Neuronal stem cell (in vitro differentiated cells): Measurements from ENCODE around the gene PRR5.

Experiments used
- DNase-seq: peaks from one replicate; pipeline ENCODE4 v3.0.0-alpha.2; 2013; ENCODE audit warnings: low spot score
- H2AFZ ChIP-seq: one replicate; pipeline ENCODE4 v1.6.1; 2013; ENCODE audit warnings: mild to moderate bottlenecking, low read length, inconsistent platforms
- H2AK5ac ChIP-seq: 2 replicates; pipeline ENCODE4 v1.6.1; 2013; ENCODE audit warnings: low read depth, mild to moderate bottlenecking, inconsistent platforms, low read length, moderate library complexity, mixed read lengths
- H2BK120ac ChIP-seq: 2 replicates; pipeline ENCODE4 v1.6.1; 2013; ENCODE audit warnings: low read depth, mild to moderate bottlenecking, inconsistent platforms, low read length, moderate library complexity, mixed read lengths
- H2BK12ac ChIP-seq: one replicate; pipeline ENCODE4 v1.6.1; 2013; ENCODE audit warnings: low read length, inconsistent platforms
- H2BK15ac ChIP-seq: 2 replicates; pipeline ENCODE4 v1.6.1; 2013; ENCODE audit warnings: mild to moderate bottlenecking, low read length, inconsistent platforms, mixed read lengths
- H2BK5ac ChIP-seq: one replicate; pipeline ENCODE4 v1.6.1; 2013; ENCODE audit warnings: inconsistent platforms, mild to moderate bottlenecking, low read length, moderate library complexity
- H3K14ac ChIP-seq: one replicate; pipeline ENCODE4 v1.6.1; 2013; ENCODE audit warnings: low read length, inconsistent platforms
- H3K18ac ChIP-seq: 2 replicates; pipeline ENCODE4 v1.6.1; 2013; ENCODE audit warnings: low read length, inconsistent platforms
- H3K23ac ChIP-seq: 2 replicates; pipeline ENCODE4 v1.6.1; 2013; ENCODE audit warnings: low read depth, mild to moderate bottlenecking, mixed read lengths, low read length, inconsistent platforms; ENCODE audit not compliant: poor library complexity
- H3K27ac ChIP-seq: replicated peaks from 3 replicates; pipeline ENCODE4 v1.5.1; 2013; ENCODE audit warnings: low read length, inconsistent platforms
- H3K27me3 ChIP-seq, 3 experiments: 2 replicates each; pipeline ENCODE4 v1.6.1; 2013; ENCODE audit warnings: low read length in 3 of 3, mild to moderate bottlenecking in 2 of 3, inconsistent platforms in 1 of 3, low read depth in 1 of 3, mixed read lengths in 1 of 3, moderate library complexity in 1 of 3; ENCODE audit not compliant: control insufficient read depth in 3 of 3, insufficient read depth in 3 of 3
- H3K36me3 ChIP-seq, 2 donors: replicated peaks in 1 of 2; 2 replicates each; pipeline ENCODE4 v1.6.1; 2013; ENCODE audit warnings: low read length in 2 of 2; ENCODE audit not compliant: control insufficient read depth in 2 of 2, insufficient read depth in 2 of 2
- H3K4ac ChIP-seq: 2 replicates; pipeline ENCODE4 v1.6.1; 2013; ENCODE audit warnings: inconsistent platforms, mild to moderate bottlenecking, low read length, moderate library complexity
- H3K4me1 ChIP-seq, 2 donors: 1 replicate in 1 of 2; 2 replicates in 1 of 2; pipeline ENCODE4 v1.6.1; 2013; ENCODE audit warnings: low read length in 2 of 2, low read depth in 1 of 2; ENCODE audit not compliant: control insufficient read depth in 2 of 2, insufficient read depth in 1 of 2
- H3K4me2 ChIP-seq: one replicate; pipeline ENCODE4 v1.6.1; 2013; ENCODE audit warnings: mild to moderate bottlenecking, low read length, inconsistent platforms; ENCODE audit not compliant: insufficient read depth, poor library complexity, severe bottlenecking
- H3K4me3 ChIP-seq, 2 donors: 2 replicates each; pipeline ENCODE4 v1.5.1; 2013; ENCODE audit warnings: low read length in 2 of 2, mild to moderate bottlenecking in 2 of 2, inconsistent platforms in 1 of 2, moderate library complexity in 1 of 2
- H3K79me1 ChIP-seq: one replicate; pipeline ENCODE4 v1.6.1; 2013; ENCODE audit warnings: low read depth, mild to moderate bottlenecking, inconsistent platforms, low read length, moderate library complexity
- H3K9ac ChIP-seq: one replicate; pipeline ENCODE4 v1.6.1; 2013; ENCODE audit warnings: mild to moderate bottlenecking, low read depth, low read length, inconsistent platforms; ENCODE audit not compliant: poor library complexity
- H3K9me3 ChIP-seq, 2 donors: replicated peaks in 1 of 2; 2 replicates each; pipeline versions ENCODE3 to v1.6.1; 2013; ENCODE audit warnings: low read length in 2 of 2, mild to moderate bottlenecking in 2 of 2, inconsistent platforms in 1 of 2, low read depth in 1 of 2, mixed read lengths in 1 of 2, moderate library complexity in 1 of 2; ENCODE audit not compliant: control insufficient read depth in 2 of 2, insufficient read depth in 1 of 2
- H4K8ac ChIP-seq: one replicate; pipeline ENCODE4 v1.6.1; 2013; ENCODE audit warnings: low read depth, mild to moderate bottlenecking, inconsistent platforms, low read length, moderate library complexity
- H4K91ac ChIP-seq: one replicate; pipeline ENCODE4 v1.6.1; 2013; ENCODE audit warnings: low read length, low read depth, mild to moderate bottlenecking, inconsistent platforms; ENCODE audit not compliant: poor library complexity
- WGBS, 2 donors: extraction: QIAGEN DNeasy Blood & Tissue Kit; methylation state at CpG; one replicate each; pipeline ENCODE4 v1.1.7; 2013; ENCODE audit warnings: missing lambda C conversion rate in 2 of 2, mixed read lengths in 1 of 2; ENCODE audit not compliant: insufficient read length in 2 of 2, insufficient replicate concordance in 1 of 2; ENCODE audit errors: extremely low coverage in 2 of 2; 5-methylcytosine and 5-hydroxymethylcytosine counted together

The PRR5 gene

GRCh38 chr22:44753189-44754042 lies 51.4 kb downstream of the PRR5 start:
- no peak overlapping the region for H3K27ac ChIP-seq
- H3K4me3 ChIP-seq: no peak overlapping the region
- H2BK12ac ChIP-seq: no peak overlapping the region
- peak overlapping the region; percentile 8 for H2AK5ac ChIP-seq
- H3K4ac ChIP-seq: no peak overlapping the region
- H4K8ac ChIP-seq: no peak overlapping the region
- no peak overlapping the region for H2BK15ac ChIP-seq
- H3K18ac ChIP-seq: no peak overlapping the region
- no peak for DNase-seq
- peaks cover 0 to 5% of the 10 kb centered on the region in 2 donors for H3K4me1 ChIP-seq
- peaks cover 5 to 47% (median 26%) of the 10 kb centered on the region in 3 experiments for H3K27me3 ChIP-seq
- no peak overlapping the region for H2AFZ ChIP-seq
- no peaks in the 10 kb centered on the region for H3K79me1 ChIP-seq
- H3K36me3 ChIP-seq: no peaks in the 10 kb centered on the region
- no peak overlapping the region for H2BK120ac ChIP-seq
- H3K14ac ChIP-seq: no peak overlapping the region
- H2BK5ac ChIP-seq: no peak overlapping the region
- H3K9me3 ChIP-seq: peaks cover 2% of the 10 kb centered on the region in 2 donors
- H3K4me2 ChIP-seq: peak overlapping the region; percentile 77
- no peak overlapping the region for H4K91ac ChIP-seq
- H3K9ac ChIP-seq: no peak overlapping the region
- no peak overlapping the region for H3K23ac ChIP-seq
- no CpG with 5 or more reads among the region's 29 CpGs for WGBS, 2 donors

GRCh38 chr22:44754998-44755397 lies 53.0 kb downstream of the PRR5 start:
- Histone ChIP-seq H3K14ac (no peak overlapping the region), H3K79me1 (no peaks in the 10 kb centered on the region), H3K9me3 (peaks cover 2% of the 10 kb centered on the region in 2 donors), H3K4ac (no peak overlapping the region), H2BK12ac (no peak overlapping the region), H3K27ac (no peak overlapping the region), H2AFZ (no peak overlapping the region), H3K4me2 (no peak overlapping the region), H3K36me3 (no peaks in the 10 kb centered on the region), H4K8ac (no peak overlapping the region), H2BK5ac (peak overlapping the region; percentile 32), H3K18ac (peak overlapping the region; percentile 53), H2BK15ac (no peak overlapping the region), H3K4me3 (no peak overlapping the region), H3K9ac (no peak overlapping the region), H3K4me1 (peaks cover 0 to 5% of the 10 kb centered on the region in 2 donors), H3K27me3 (peaks cover 5 to 48% (median 26%) of the 10 kb centered on the region in 3 experiments), H2BK120ac (no peak overlapping the region), H2AK5ac (no peak overlapping the region), H3K23ac (peak overlapping the region; percentile 92), H4K91ac (no peak overlapping the region)
- DNase-seq: no peak
- no CpG with 5 or more reads among the region's 7 CpGs for WGBS, 2 donors

GRCh38 chr22:44755417-44755816 lies 53.4 kb downstream of the PRR5 start:
- Histone ChIP-seq H2AFZ (no peak overlapping the region), H3K4me3 (no peak overlapping the region), H3K4me1 (peaks cover 0 to 5% of the 10 kb centered on the region in 2 donors), H3K23ac (no peak overlapping the region), H2BK5ac (peak overlapping the region; percentile 32), H4K91ac (no peak overlapping the region), H2AK5ac (no peak overlapping the region), H3K9ac (no peak overlapping the region), H3K9me3 (peaks cover 2% of the 10 kb centered on the region in 2 donors), H2BK12ac (no peak overlapping the region), H3K27ac (no peak overlapping the region), H3K18ac (no peak overlapping the region), H3K4ac (no peak overlapping the region), H3K4me2 (no peak overlapping the region), H3K14ac (no peak overlapping the region), H2BK120ac (no peak overlapping the region), H3K79me1 (no peaks in the 10 kb centered on the region), H2BK15ac (no peak overlapping the region), H4K8ac (no peak overlapping the region), H3K27me3 (peaks cover 5 to 48% (median 26%) of the 10 kb centered on the region in 3 experiments), H3K36me3 (no peaks in the 10 kb centered on the region)
- DNase-seq: no peak
- no CpG with 5 or more reads among the region's 6 CpGs for WGBS, 2 donors

- H3K4ac ChIP-seq: no peak overlapping the region
- H3K4me1 ChIP-seq: peaks cover 0 to 5% of the 10 kb centered on the region in 2 donors
- no peaks in the 10 kb centered on the region for H3K79me1 ChIP-seq
- no peak overlapping the region for H3K4me3 ChIP-seq
- no peak overlapping the region for H3K9ac ChIP-seq
- no peak overlapping the region for H3K14ac ChIP-seq
- no peak overlapping the region for H2BK15ac ChIP-seq
- H3K9me3 ChIP-seq: peaks cover 0 to 2% of the 10 kb centered on the region in 2 donors
- H4K91ac ChIP-seq: no peak overlapping the region
- no peak overlapping the region for H3K27ac ChIP-seq
- no peak for DNase-seq
- H2AFZ ChIP-seq: no peak overlapping the region
- H4K8ac ChIP-seq: no peak overlapping the region
- no peak overlapping the region for H2BK12ac ChIP-seq
- WGBS, 2 donors: no CpG with 5 or more reads among the region's 9 CpGs
- H2AK5ac ChIP-seq: no peak overlapping the region
- H2BK120ac ChIP-seq: no peak overlapping the region
- H3K27me3 ChIP-seq: peaks cover 5 to 43% (median 26%) of the 10 kb centered on the region in 3 experiments
- H3K36me3 ChIP-seq: no peaks in the 10 kb centered on the region
- peak overlapping the region; percentile 23 for H3K18ac ChIP-seq
- H2BK5ac ChIP-seq: no peak overlapping the region
- no peak overlapping the region for H3K4me2 ChIP-seq
- H3K23ac ChIP-seq: no peak overlapping the region
Measured at GRCh38 chr22:44755956-44756361, 54.0 kb downstream of the PRR5 start.
